NCI-H1417 (cell line): ENCODE data around the gene FEM1A.
"Not testable (repeated sequence)": the region's sequence is repeated elsewhere in the genome, so short reads cannot be mapped to it uniquely, and the experiment has no call there.

ENCODE experiments used
- DNase-seq, 3 experiments: peaks; one replicate each; lab custom pipeline; 2025; lab: John Stamatoyannopoulos, UW

The FEM1A gene

GRCh38 chr19:4791183-4792018 lies at the start of gene FEM1A:
FEM1A (plus strand) TSS chr19:4791734; CDS start chr19:4791855, 121 bp downstream.
- peak; percentile 100 for DNase-seq

GRCh38 chr19:4742723-4743646 lies 48.5 kb upstream of the FEM1A start:
- peak; percentile 98 to 99 (median 98) for DNase-seq

- DNase-seq: peak in 1 of 3 experiments; percentile 18
These were observed 46.9 kb upstream of the FEM1A start for GRCh38 chr19:4744451-4745174.

GRCh38 chr19:4745175-4745574 lies 46.4 kb upstream of the FEM1A start:
- DNase-seq: not testable (repeated sequence)

GRCh38 chr19:4745986-4746385 lies 45.5 kb upstream of the FEM1A start:
- peak in 1 of 3 experiments; percentile 55 for DNase-seq

- no peak for DNase-seq
These were observed 43.3 kb upstream of the FEM1A start for GRCh38 chr19:4748185-4748584.

GRCh38 chr19:4748589-4748988 lies 42.9 kb upstream of the FEM1A start:
- DNase-seq: peak in 1 of 3 experiments; percentile 37

GRCh38 chr19:4749870-4750590 lies 41.5 kb upstream of the FEM1A start:
- DNase-seq: peak in 2 of 3 experiments; percentile 59 to 78

- peak in 2 of 3 experiments; percentile 33 to 61 for DNase-seq
These were observed 37.3 kb upstream of the FEM1A start for GRCh38 chr19:4754248-4754647.

GRCh38 chr19:4755459-4755858 lies 36.1 kb upstream of the FEM1A start:
- DNase-seq: no peak

- no peak for DNase-seq
These were observed 33.5 kb upstream of the FEM1A start for GRCh38 chr19:4758082-4758481.

GRCh38 chr19:4758659-4759058 lies 32.9 kb upstream of the FEM1A start:
- DNase-seq: no peak

- peak; percentile 98 to 99 (median 99) for DNase-seq
These were observed 31.9 kb upstream of the FEM1A start for GRCh38 chr19:4759388-4760284.

GRCh38 chr19:4760285-4760650 lies 31.3 kb upstream of the FEM1A start:
- no peak for DNase-seq

- DNase-seq: peak in 1 of 3 experiments; percentile 9
These were observed 28.5 kb upstream of the FEM1A start for GRCh38 chr19:4763021-4763420.

- no peak for DNase-seq
These were observed 27.2 kb upstream of the FEM1A start for GRCh38 chr19:4764393-4764660.

GRCh38 chr19:4768934-4769777 lies 22.4 kb upstream of the FEM1A start:
- peak; percentile 97 to 99 (median 97) for DNase-seq

GRCh38 chr19:4772566-4772965 lies 19.0 kb upstream of the FEM1A start:
- peak in 1 of 3 experiments; percentile 66 for DNase-seq

GRCh38 chr19:4773047-4773640 lies 18.4 kb upstream of the FEM1A start:
- DNase-seq: peak in 1 of 3 experiments; percentile 58
